ENCODE measurements around the gene ARPP19.
A peak's percentile ranks its signal among the peaks of the same experiment; 100 is the strongest.
"Not testable (repeated sequence)": the region's sequence is repeated elsewhere in the genome, so short reads cannot be mapped to it uniquely, and the experiment has no call there.

ARPP19 gene

GRCh38 chr15:52568601-52569585, at the start of gene ARPP19:
ARPP19 (minus strand) TSS chr15:52569030; CDS start chr15:52568892, 138 bp downstream.
- DNase-seq, result peak; percentile 84 to 88

GRCh38 chr15:52617026-52617425, 48.2 kb upstream of the ARPP19 start:
- DNase-seq, result no peak

- no peak for DNase-seq
These were observed 46.5 kb upstream of the ARPP19 start for GRCh38 chr15:52615302-52615701.

- DNase-seq, result no peak
These were observed 40.8 kb upstream of the ARPP19 start for GRCh38 chr15:52609593-52609992.

GRCh38 chr15:52584414-52584813, 15.6 kb upstream of the ARPP19 start:
- no peak for DNase-seq

GRCh38 chr15:52579852-52580251, 11.0 kb upstream of the ARPP19 start:
- no peak for DNase-seq

- DNase-seq, result no peak
These were observed 7.9 kb upstream of the ARPP19 start for GRCh38 chr15:52576692-52577091.

- DNase-seq, result not testable (repeated sequence)
These were observed 6.7 kb upstream of the ARPP19 start for GRCh38 chr15:52575573-52575972.

GRCh38 chr15:52575072-52575471, 6.2 kb upstream of the ARPP19 start:
- no peak for DNase-seq

GRCh38 chr15:52574623-52575022, 5.8 kb upstream of the ARPP19 start:
- DNase-seq, result not testable (repeated sequence)

- DNase-seq, result peak; percentile 53 to 57
These were observed 794 bp downstream of the ARPP19 start for GRCh38 chr15:52567871-52568600.

- DNase-seq, result no peak
These were observed 1.9 kb downstream of the ARPP19 start for GRCh38 chr15:52566889-52567288.

GRCh38 chr15:52565417-52566358, 3.1 kb downstream of the ARPP19 start:
- DNase-seq, result not testable (repeated sequence)

- DNase-seq, result no peak
These were observed 5.2 kb downstream of the ARPP19 start for GRCh38 chr15:52563501-52564060.

GRCh38 chr15:52559575-52559974, 9.3 kb downstream of the ARPP19 start:
- DNase-seq, result peak; percentile 59 to 72

- peak in 1 of 2 experiments; percentile 5 for DNase-seq
These were observed 9.8 kb downstream of the ARPP19 start for GRCh38 chr15:52559022-52559421.

- DNase-seq, result peak; percentile 56 to 67
These were observed 10.6 kb downstream of the ARPP19 start for GRCh38 chr15:52558196-52558595.

GRCh38 chr15:52557274-52557641, 11.6 kb downstream of the ARPP19 start:
- no peak for DNase-seq

- DNase-seq, result no peak
These were observed 12.1 kb downstream of the ARPP19 start for GRCh38 chr15:52556524-52557273.

GRCh38 chr15:52552303-52552702, 16.5 kb downstream of the ARPP19 start:
- no peak for DNase-seq

GRCh38 chr15:52551762-52552161, 17.1 kb downstream of the ARPP19 start:
- DNase-seq, result no peak

Data from activated CD4-positive, alpha-beta T cell treated with anti-CD3 and anti-CD28 coated beads, Interleukin-2, amount 50 U/mL, for 48 hours (primary cell).